HepG2 (cell line): Measurements from ENCODE around the gene POU6F2. TPM values are rescaled to one million over a fixed set of nuclear protein-coding genes. Genes with fewer than 3 reads are reported as not detected.

ENCODE experiments used
- ATAC-seq: fragments of 200-7000 bp; cut with Tn5 transposase; 3 replicates; pipeline ENCODE4 v1.9.1; 2020; ENCODE audit warnings: mild to moderate bottlenecking, moderate library complexity
- BruUV-seq: library from RNA; stranded (reverse); fragments of 400-500 nt; replicated peaks from 2 replicates; lab custom pipeline; 2021; lab: Mats Ljungman, UMichigan
- CTCF ChIA-PET: fragments of 300-600 bp; formaldehyde crosslinking; extraction: SDS; loops from one replicate; lab custom pipeline; 2021; ENCODE audit warnings: low total read pairs, inconsistent platforms, low intra/inter-chr PET ratio; lab: Yijun Ruan, JAX
- POLR2A ChIA-PET: fragments of 350-600 bp; sonication (Branson Sonifier 250); formaldehyde crosslinking; loops from one replicate; lab custom pipeline; 2020; ENCODE audit warnings: antibody characterized with exemption, inconsistent platforms; lab: Yijun Ruan, JAX
- DNase-seq: peaks from one replicate; pipeline ENCODE4 v3.0.0-alpha.2; 2015; ENCODE audit warnings: low spot score
- FAIRE-seq: peaks from 3 replicates; lab custom pipeline; 2011; peaks lifted over from hg19 to GRCh38; lab: Jason Lieb, UNC
- H2AFZ ChIP-seq: one replicate; pipeline ENCODE4 v1.6.1; 2011; ENCODE audit warnings: low read length, inconsistent platforms
- H3K27ac ChIP-seq: fragments of 300-600 bp; 3 replicates; pipeline ENCODE4 v1.8.0; 2011; ENCODE audit warnings: mixed run types, mild to moderate bottlenecking, mixed read lengths, low read length, inconsistent platforms; ENCODE audit not compliant: insufficient read depth; ENCODE audit errors: extremely low read length
- H3K27me3 ChIP-seq, 2 experiments: fragments of 200-600 bp in 1 of 2; 2 replicates in 1 of 2; 3 replicates in 1 of 2; pipeline versions ENCODE4 v1.6.0 to v1.8.0; 2011; ENCODE audit warnings: low read length in 2 of 2, mild to moderate bottlenecking in 2 of 2, moderate library complexity in 2 of 2, inconsistent platforms in 1 of 2; ENCODE audit not compliant: insufficient read depth in 2 of 2, control insufficient read depth in 1 of 2
- H3K36me3 ChIP-seq, 2 experiments: fragments of 200-600 bp in 1 of 2; replicated peaks in 1 of 2; 2 replicates in 1 of 2; 3 replicates in 1 of 2; pipeline versions ENCODE4 v1.5.1 to v1.8.0; 2011; ENCODE audit warnings: low read length in 2 of 2, inconsistent platforms in 1 of 2; ENCODE audit not compliant: insufficient read depth in 2 of 2, control insufficient read depth in 1 of 2
- H3K4me1 ChIP-seq: 2 replicates; pipeline ENCODE4 v1.5.1; 2012; ENCODE audit warnings: low read length, inconsistent platforms; ENCODE audit not compliant: insufficient read depth
- H3K4me2 ChIP-seq: 2 replicates; pipeline ENCODE4 v1.6.0; 2011; ENCODE audit warnings: low read depth, low read length, inconsistent platforms
- H3K4me3 ChIP-seq, 3 experiments: fragments of 200-600 bp in 1 of 3; sonication (generic), shearing (Covaris generic) in 1 of 3; replicated peaks in 1 of 3; 2 replicates each; pipeline ENCODE4 v1.5.1; 2011 to 2016; ENCODE audit warnings: low read length in 3 of 3, inconsistent platforms in 2 of 3, low read depth in 2 of 3, mild to moderate bottlenecking in 2 of 3, control low read depth in 1 of 3, mixed read lengths in 1 of 3; ENCODE audit not compliant: insufficient read depth in 1 of 3
- H3K79me2 ChIP-seq: one replicate; pipeline ENCODE4 v1.6.1; 2011; ENCODE audit warnings: low read length, inconsistent platforms; ENCODE audit not compliant: insufficient read depth
- H3K9ac ChIP-seq: 2 replicates; pipeline ENCODE4 v1.6.0; 2011; ENCODE audit warnings: mild to moderate bottlenecking, low read depth, low read length, inconsistent platforms; ENCODE audit not compliant: insufficient read depth
- H3K9me3 ChIP-seq: 2 replicates; pipeline ENCODE4 v1.5.1; 2012; ENCODE audit warnings: mild to moderate bottlenecking, low read length
- H4K20me1 ChIP-seq: 2 replicates; pipeline ENCODE4 v1.6.0; 2011; ENCODE audit warnings: inconsistent platforms, mild to moderate bottlenecking, low read length, moderate library complexity; ENCODE audit not compliant: insufficient read depth
- AGO1 ChIP-seq: fragments of 200-400 bp; formaldehyde crosslinking; IDR thresholded peaks from 2 replicates; pipeline ENCODE4 v1.6.1; 2017; ENCODE audit warnings: mild to moderate bottlenecking, low read depth, low read length, moderate library complexity; ENCODE audit not compliant: poor library complexity, severe bottlenecking
- CEBPB ChIP-seq: IDR thresholded peaks from 2 replicates; pipeline ENCODE4 v1.6.1; 2011; ENCODE audit warnings: low read depth, low read length, improper control_type of control experiment, borderline replicate concordance
- GMEB2 ChIP-seq: IDR thresholded peaks from 2 replicates; pipeline ENCODE4 v1.6.1; 2016; ENCODE audit warnings: missing biosample characterization, missing genetic modification reagents, low read depth
- TERF1 ChIP-seq: sonication (generic); formaldehyde crosslinking; IDR thresholded peaks from 2 replicates; pipeline ENCODE4 v1.8.0; 2022; ENCODE audit warnings: mild to moderate bottlenecking, missing genetic modification reagents, moderate library complexity
- ZFYVE20 ChIP-seq: sonication (generic); formaldehyde crosslinking; IDR thresholded peaks from 2 replicates; pipeline ENCODE4 v1.8.0; 2023; ENCODE audit warnings: low read depth, mild to moderate bottlenecking, moderate library complexity, missing genetic modification reagents, borderline replicate concordance
- ZNF230 ChIP-seq: sonication (generic); formaldehyde crosslinking; IDR thresholded peaks from 2 replicates; pipeline ENCODE4 v1.4.0; 2020; ENCODE audit warnings: mild to moderate bottlenecking, missing genetic modification reagents
- ZNF747 ChIP-seq: sonication (generic); formaldehyde crosslinking; IDR thresholded peaks from 2 replicates; pipeline ENCODE4 v1.8.1; 2023; ENCODE audit warnings: missing genetic modification reagents, mild to moderate bottlenecking, borderline replicate concordance
- ZNF772 ChIP-seq: sonication (generic); formaldehyde crosslinking; IDR thresholded peaks from 2 replicates; pipeline ENCODE4 v1.5.0; 2020; ENCODE audit warnings: mild to moderate bottlenecking, missing genetic modification reagents
- WGBS: methylation state at CpG from one replicate; pipeline ENCODE4 v1.1.6; 2017; ENCODE audit warnings: low lambda C conversion rate; 5-methylcytosine and 5-hydroxymethylcytosine counted together
- in situ Hi-C: cut with HindIII; loops from 2 replicates; pipeline ENCODE4 v1.10.0; 2017; ENCODE audit warnings: low pct_unique_long_range_greater_than_20kb; ENCODE audit not compliant: extremely low pct_ligation_motif_present
- intact Hi-C: fragments of 100-400 bp; cut with micrococcal nuclease; formaldehyde crosslinking; loops from one replicate; pipeline ENCODE4 v1.10.0; 2022; ENCODE audit not compliant: unreplicated experiment
- polyA plus RNA-seq, 8 experiments: library from polyadenylated mRNA; depleted of rRNA in 3 of 8; stranded (reverse) in 7 of 8; unstranded in 1 of 8; fragments of >200 nt; fragmentation: Illumina TruSeq in 4 of 8; extraction: Trizol in 4 of 8; gene quantifications; 2 replicates each; pipeline versions ENCODE4 v1.2.1 to v1.2.3, GENCODE V29; 2011 to 2016; ENCODE audit warnings: low read depth in 4 of 8, missing spikeins in 1 of 8, mixed read lengths in 1 of 8; ENCODE audit not compliant: insufficient read depth in 1 of 8
- total RNA-seq, 5 experiments: library from RNA; depleted of rRNA; stranded (reverse); fragments of >200 nt; fragmentation: Illumina TruSeq; extraction: Trizol; gene quantifications; 2 replicates each; pipeline ENCODE4 v1.2.3, GENCODE V29; 2016; ENCODE audit warnings: low read depth in 1 of 5
- TF ChIP-seq, protein P1 (sequence below): sonication (generic); formaldehyde crosslinking; IDR thresholded peaks from 2 replicates; pipeline ENCODE4 v1.5.1; 2020; ENCODE audit warnings: missing genetic modification reagents, mild to moderate bottlenecking, borderline replicate concordance
- TF ChIP-seq, protein P2 (sequence below): sonication (generic); formaldehyde crosslinking; IDR thresholded peaks from 2 replicates; pipeline ENCODE4 v1.4.0; 2020; ENCODE audit warnings: missing genetic modification reagents, borderline replicate concordance
- TF ChIP-seq, protein P3 (sequence below): sonication (generic); formaldehyde crosslinking; conservative IDR thresholded peaks from 2 replicates; pipeline ENCODE4 v1.4.0; 2020; ENCODE audit warnings: missing genetic modification reagents

The POU6F2 gene
- total and polyA plus RNA-seq, 2 of the 13 experiments (the other 11 are each of a cell fraction or from before 2014, with no cell fraction given): not detected

- CTCF ChIA-PET: no interaction called here
- H3K9me3 ChIP-seq: no peaks in the 10 kb centered on the region
- H3K4me1 ChIP-seq: no peaks in the 10 kb centered on the region
- FAIRE-seq (no peak), DNase-seq (no peak), ATAC-seq (no peak)
- H3K27ac ChIP-seq: no peak overlapping the region
- no peaks in the 10 kb centered on the region for H3K79me2 ChIP-seq
- no peak overlapping the region for H3K4me3 ChIP-seq
- POLR2A ChIA-PET: no interaction called here
- H3K36me3 ChIP-seq: no peaks in the 10 kb centered on the region
- H3K4me2 ChIP-seq: no peak overlapping the region
- no peak for TF ChIP-seq CEBPB
- TF ChIP-seq, protein P1, sequence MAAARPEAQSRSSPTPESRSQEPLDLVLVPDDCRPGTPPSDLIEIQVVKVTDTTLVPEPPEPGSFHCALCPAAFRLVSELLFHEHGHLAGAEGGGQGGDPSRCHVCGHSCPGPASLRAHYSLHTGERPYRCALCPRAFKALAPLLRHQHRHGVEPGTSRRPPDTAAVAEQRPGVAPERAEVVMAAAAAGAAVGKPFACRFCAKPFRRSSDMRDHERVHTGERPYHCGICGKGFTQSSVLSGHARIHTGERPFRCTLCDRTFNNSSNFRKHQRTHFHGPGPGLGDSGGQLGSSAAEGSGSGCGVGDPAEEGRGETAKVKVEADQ: no peak
- no peak for TF ChIP-seq TERF1 (CRISPR knock-in tag)
- no peak for TF ChIP-seq AGO1
- TF ChIP-seq, protein P2, sequence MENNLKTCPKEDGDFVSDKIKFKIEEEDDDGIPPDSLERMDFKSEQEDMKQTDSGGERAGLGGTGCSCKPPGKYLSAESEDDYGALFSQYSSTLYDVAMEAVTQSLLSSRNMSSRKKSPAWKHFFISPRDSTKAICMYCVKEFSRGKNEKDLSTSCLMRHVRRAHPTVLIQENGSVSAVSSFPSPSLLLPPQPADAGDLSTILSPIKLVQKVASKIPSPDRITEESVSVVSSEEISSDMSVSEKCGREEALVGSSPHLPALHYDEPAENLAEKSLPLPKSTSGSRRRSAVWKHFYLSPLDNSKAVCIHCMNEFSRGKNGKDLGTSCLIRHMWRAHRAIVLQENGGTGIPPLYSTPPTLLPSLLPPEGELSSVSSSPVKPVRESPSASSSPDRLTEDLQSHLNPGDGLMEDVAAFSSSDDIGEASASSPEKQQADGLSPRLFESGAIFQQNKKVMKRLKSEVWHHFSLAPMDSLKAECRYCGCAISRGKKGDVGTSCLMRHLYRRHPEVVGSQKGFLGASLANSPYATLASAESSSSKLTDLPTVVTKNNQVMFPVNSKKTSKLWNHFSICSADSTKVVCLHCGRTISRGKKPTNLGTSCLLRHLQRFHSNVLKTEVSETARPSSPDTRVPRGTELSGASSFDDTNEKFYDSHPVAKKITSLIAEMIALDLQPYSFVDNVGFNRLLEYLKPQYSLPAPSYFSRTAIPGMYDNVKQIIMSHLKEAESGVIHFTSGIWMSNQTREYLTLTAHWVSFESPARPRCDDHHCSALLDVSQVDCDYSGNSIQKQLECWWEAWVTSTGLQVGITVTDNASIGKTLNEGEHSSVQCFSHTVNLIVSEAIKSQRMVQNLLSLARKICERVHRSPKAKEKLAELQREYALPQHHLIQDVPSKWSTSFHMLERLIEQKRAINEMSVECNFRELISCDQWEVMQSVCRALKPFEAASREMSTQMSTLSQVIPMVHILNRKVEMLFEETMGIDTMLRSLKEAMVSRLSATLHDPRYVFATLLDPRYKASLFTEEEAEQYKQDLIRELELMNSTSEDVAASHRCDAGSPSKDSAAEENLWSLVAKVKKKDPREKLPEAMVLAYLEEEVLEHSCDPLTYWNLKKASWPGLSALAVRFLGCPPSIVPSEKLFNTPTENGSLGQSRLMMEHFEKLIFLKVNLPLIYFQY (CRISPR knock-in tag): no peak
- no peak for TF ChIP-seq ZNF772 (CRISPR knock-in tag)
- TF ChIP-seq ZNF747: no peak
- no peak for TF ChIP-seq ZFYVE20
- TF ChIP-seq GMEB2 (CRISPR knock-in tag): no peak
- no peak for TF ChIP-seq ZNF230 (CRISPR knock-in tag)
- TF ChIP-seq, protein P3, sequence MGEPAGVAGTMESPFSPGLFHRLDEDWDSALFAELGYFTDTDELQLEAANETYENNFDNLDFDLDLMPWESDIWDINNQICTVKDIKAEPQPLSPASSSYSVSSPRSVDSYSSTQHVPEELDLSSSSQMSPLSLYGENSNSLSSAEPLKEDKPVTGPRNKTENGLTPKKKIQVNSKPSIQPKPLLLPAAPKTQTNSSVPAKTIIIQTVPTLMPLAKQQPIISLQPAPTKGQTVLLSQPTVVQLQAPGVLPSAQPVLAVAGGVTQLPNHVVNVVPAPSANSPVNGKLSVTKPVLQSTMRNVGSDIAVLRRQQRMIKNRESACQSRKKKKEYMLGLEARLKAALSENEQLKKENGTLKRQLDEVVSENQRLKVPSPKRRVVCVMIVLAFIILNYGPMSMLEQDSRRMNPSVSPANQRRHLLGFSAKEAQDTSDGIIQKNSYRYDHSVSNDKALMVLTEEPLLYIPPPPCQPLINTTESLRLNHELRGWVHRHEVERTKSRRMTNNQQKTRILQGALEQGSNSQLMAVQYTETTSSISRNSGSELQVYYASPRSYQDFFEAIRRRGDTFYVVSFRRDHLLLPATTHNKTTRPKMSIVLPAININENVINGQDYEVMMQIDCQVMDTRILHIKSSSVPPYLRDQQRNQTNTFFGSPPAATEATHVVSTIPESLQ (CRISPR knock-in tag): no peak
- H3K9ac ChIP-seq: no peak overlapping the region
- intact Hi-C loops: no loop called here
- H3K27me3 ChIP-seq: no peaks in the 10 kb centered on the region
- no peak overlapping the region for H2AFZ ChIP-seq
- no TSS peak for BruUV-seq
- in situ Hi-C loops: no loop called here
- 0% methylated on average over 1 of the region's 1 CpG for WGBS
- no peaks in the 10 kb centered on the region for H4K20me1 ChIP-seq
Observed at GRCh38 chr7:39272111-39272510, 294.4 kb downstream of the POU6F2 start.
